ENCODE data around the gene NHLRC3. TPM values are rescaled to one million over a fixed set of nuclear protein-coding genes. Genes with fewer than 3 reads are reported as not detected.

Gene NHLRC3, protein sequence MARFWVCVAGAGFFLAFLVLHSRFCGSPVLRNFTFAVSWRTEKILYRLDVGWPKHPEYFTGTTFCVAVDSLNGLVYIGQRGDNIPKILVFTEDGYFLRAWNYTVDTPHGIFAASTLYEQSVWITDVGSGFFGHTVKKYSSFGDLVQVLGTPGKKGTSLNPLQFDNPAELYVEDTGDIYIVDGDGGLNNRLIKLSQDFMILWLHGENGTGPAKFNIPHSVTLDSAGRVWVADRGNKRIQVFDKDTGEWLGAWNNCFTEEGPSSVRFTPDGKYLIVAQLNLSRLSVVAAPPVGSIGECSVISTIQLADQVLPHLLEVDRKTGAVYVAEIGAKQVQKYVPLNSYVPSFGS
- total RNA-seq (2014; rRNA removed; shearing (Covaris generic)): 7.3 and 8.0 TPM in 2 replicates

DNA sequence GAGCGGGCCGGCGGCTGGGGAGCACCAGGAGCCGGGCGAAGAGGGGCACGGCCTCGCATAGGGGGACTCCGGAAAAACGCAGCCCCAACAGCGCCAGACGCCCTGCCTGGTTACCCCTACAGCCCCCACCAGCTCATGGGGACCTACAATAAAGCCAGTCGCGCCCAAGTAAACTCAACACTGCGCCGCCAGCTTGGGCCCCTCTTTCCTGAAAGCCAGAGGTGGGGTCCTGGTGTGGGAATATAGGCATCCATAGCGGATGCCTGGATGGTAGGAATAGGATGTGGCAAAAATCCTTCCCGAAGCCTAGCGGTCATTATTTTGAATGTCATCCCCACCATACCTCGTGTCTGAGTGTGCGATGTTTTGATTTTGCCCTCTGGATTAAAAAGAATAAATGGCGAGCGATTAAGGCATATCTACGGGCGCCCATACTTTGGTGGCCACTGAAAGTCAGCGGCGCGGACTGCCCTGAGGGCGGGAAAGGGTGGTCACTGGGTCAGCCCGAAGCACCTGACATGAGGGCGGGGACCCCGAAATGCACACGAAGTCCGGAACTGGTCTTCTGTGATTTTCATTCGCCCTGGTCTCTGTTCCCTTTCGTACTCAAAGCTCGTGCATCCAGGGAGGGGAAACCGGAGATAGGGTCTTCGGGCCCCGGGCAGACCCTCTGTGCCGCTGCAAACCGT, at the start of gene NHLRC3, which contains the start of gene PROSER1:
NHLRC3 (plus strand) TSS at position 577 of the 689 bp plus-strand sequence. CDS start 184 bp downstream, outside the sequence.
PROSER1 (minus strand) TSS at position 210 of the 689 bp plus-strand sequence. CDS start 847 bp downstream, outside the sequence.

GRCh38 chr13:38990693-38991092, 47.6 kb upstream of the NHLRC3 start, which contains the start of gene STOML3:
Gene STOML3, minus strand, starts transcription at chr13:38990831. Its CDS starts 110 bp downstream, at chr13:38990721.

Other genes with a start within 250 kb of the NHLRC3 start
- 0.11 and 0.13 TPM in 2 replicates for gene STOML3, start 47.6 kb upstream of the NHLRC3 start, total RNA-seq (2014; rRNA removed; shearing (Covaris generic))
- gene PROSER1, start 367 bp upstream of the NHLRC3 start, total RNA-seq (2014; rRNA removed; shearing (Covaris generic)): 10.4 and 16.9 TPM in 2 replicates

All from A375 (cell line).